ENCODE measurements around the gene ATPAF2. TPM values are rescaled to one million over a fixed set of nuclear protein-coding genes. Genes with fewer than 3 reads are reported as not detected.

Gene ATPAF2
- total RNA-seq, 1 experiment from 2014 or later, result 46.1 TPM

DNA sequence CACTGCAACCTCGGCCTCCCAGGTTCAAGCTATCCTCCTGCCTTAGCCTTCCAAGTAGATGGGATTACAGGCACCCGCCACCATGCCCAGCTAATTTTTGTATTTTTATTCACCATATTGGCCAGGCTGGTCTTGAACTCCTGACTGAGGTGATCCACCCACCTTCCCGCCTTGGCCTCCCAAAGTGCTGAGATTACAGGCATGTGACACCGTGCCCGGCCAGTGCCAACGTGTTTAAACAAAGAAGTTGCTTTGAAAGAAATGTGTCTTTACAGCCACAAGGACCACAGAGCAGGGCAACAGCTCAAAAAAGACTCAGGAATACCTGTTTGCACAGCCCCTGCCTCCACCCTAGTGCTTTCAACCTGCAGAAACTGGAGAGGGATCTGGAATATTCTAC lies 25.0 kb downstream of the ATPAF2 start:
- Histone ChIP-seq H3K4me3 (replicated peaks in 1 of 2; ENCODE audit: low read depth in 1 of 2, low read length in 2 of 2) (no peak overlapping the region), H3K9me3 (ENCODE audit: control insufficient read depth in 1 of 2, insufficient read depth in 1 of 2, low read depth in 1 of 2, low read length in 2 of 2) (no peaks in the 10 kb centered on the region), H3K9ac (ENCODE audit: low read length) (no peak overlapping the region), H3K79me2 (ENCODE audit: insufficient read depth, low read length) (no peaks in the 10 kb centered on the region), H3K9me2 (ENCODE audit: insufficient read depth) (no peaks in the 10 kb centered on the region), H3K4me2 (ENCODE audit: low read length) (no peak overlapping the region), H3K4me1 (ENCODE audit: control insufficient read depth in 1 of 2, insufficient read depth in 2 of 2, low read length in 2 of 2) (no peaks in the 10 kb centered on the region), H4K20me1 (ENCODE audit: insufficient read depth) (no peaks in the 10 kb centered on the region), H3K27me3 (ENCODE audit: insufficient read depth, low read length) (no peaks in the 10 kb centered on the region), H3K27ac (ENCODE audit: low read depth, low read length) (no peak overlapping the region), H3K36me3 (ENCODE audit: control insufficient read depth in 1 of 2, insufficient read depth in 2 of 2, low read length in 2 of 2) (peaks cover 0 to 3% of the 10 kb centered on the region in 2 experiments; a peak in 1 of 4 replicates), H2AFZ (ENCODE audit: low read depth, low read length, poor library complexity, severe bottlenecking) (no peak overlapping the region)
- ChIA-PET RAD21 (ENCODE audit: low non-redundant PET in 1 of 2, low total read pairs in 2 of 2, uncharacterized antibody in 2 of 2, unreplicated experiment in 2 of 2) (no interaction called here), CTCF (no interaction called here), POLR2A (no interaction called here)
- ATAC-seq, result no peak
- intact Hi-C loops (cut with micrococcal nuclease), result no loop called here
- BruUV-seq (replicated peaks), result no TSS peak
- DNase-seq (ENCODE audit: low read depth, low spot score), result no peak
- TF ChIP-seq CBX3 (IDR thresholded peaks at IDR 0.05; ENCODE audit: low read depth) (no peak), SP1 (IDR thresholded peaks at IDR 0.05; ENCODE audit: low read depth) (no peak), RAD21 (IDR thresholded peaks at IDR 0.05; ENCODE audit: low read depth) (no peak), EZH2phosphoT487 (IDR thresholded peaks at IDR 0.05; ENCODE audit: borderline replicate concordance) (no peak), TCF7L2 (IDR thresholded peaks at IDR 0.05; ENCODE audit: borderline replicate concordance, extremely low read depth, insufficient read depth, insufficient read length) (no peak), POLR2AphosphoS5 (IDR thresholded peaks at IDR 0.05; ENCODE audit: low read depth, low read length) (no peak), FOSL1 (IDR thresholded peaks at IDR 0.05; ENCODE audit: low read depth) (no peak), ELF1 (IDR thresholded peaks at IDR 0.05; ENCODE audit: borderline replicate concordance, low read depth) (no peak), ZNF274 (IDR thresholded peaks at IDR 0.05; ENCODE audit: low read depth, low read length) (no peak), EZH2 (IDR thresholded peaks at IDR 0.05) (no peak)
- TF ChIP-seq, protein P1, sequence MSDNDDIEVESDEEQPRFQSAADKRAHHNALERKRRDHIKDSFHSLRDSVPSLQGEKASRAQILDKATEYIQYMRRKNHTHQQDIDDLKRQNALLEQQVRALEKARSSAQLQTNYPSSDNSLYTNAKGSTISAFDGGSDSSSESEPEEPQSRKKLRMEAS (IDR thresholded peaks at IDR 0.05), result no peak
- TF ChIP-seq, protein P2, sequence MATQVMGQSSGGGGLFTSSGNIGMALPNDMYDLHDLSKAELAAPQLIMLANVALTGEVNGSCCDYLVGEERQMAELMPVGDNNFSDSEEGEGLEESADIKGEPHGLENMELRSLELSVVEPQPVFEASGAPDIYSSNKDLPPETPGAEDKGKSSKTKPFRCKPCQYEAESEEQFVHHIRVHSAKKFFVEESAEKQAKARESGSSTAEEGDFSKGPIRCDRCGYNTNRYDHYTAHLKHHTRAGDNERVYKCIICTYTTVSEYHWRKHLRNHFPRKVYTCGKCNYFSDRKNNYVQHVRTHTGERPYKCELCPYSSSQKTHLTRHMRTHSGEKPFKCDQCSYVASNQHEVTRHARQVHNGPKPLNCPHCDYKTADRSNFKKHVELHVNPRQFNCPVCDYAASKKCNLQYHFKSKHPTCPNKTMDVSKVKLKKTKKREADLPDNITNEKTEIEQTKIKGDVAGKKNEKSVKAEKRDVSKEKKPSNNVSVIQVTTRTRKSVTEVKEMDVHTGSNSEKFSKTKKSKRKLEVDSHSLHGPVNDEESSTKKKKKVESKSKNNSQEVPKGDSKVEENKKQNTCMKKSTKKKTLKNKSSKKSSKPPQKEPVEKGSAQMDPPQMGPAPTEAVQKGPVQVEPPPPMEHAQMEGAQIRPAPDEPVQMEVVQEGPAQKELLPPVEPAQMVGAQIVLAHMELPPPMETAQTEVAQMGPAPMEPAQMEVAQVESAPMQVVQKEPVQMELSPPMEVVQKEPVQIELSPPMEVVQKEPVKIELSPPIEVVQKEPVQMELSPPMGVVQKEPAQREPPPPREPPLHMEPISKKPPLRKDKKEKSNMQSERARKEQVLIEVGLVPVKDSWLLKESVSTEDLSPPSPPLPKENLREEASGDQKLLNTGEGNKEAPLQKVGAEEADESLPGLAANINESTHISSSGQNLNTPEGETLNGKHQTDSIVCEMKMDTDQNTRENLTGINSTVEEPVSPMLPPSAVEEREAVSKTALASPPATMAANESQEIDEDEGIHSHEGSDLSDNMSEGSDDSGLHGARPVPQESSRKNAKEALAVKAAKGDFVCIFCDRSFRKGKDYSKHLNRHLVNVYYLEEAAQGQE (IDR thresholded peaks at IDR 0.05; ENCODE audit: low read depth), result no peak
- TF ChIP-seq, protein P3, sequence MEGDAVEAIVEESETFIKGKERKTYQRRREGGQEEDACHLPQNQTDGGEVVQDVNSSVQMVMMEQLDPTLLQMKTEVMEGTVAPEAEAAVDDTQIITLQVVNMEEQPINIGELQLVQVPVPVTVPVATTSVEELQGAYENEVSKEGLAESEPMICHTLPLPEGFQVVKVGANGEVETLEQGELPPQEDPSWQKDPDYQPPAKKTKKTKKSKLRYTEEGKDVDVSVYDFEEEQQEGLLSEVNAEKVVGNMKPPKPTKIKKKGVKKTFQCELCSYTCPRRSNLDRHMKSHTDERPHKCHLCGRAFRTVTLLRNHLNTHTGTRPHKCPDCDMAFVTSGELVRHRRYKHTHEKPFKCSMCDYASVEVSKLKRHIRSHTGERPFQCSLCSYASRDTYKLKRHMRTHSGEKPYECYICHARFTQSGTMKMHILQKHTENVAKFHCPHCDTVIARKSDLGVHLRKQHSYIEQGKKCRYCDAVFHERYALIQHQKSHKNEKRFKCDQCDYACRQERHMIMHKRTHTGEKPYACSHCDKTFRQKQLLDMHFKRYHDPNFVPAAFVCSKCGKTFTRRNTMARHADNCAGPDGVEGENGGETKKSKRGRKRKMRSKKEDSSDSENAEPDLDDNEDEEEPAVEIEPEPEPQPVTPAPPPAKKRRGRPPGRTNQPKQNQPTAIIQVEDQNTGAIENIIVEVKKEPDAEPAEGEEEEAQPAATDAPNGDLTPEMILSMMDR (IDR thresholded peaks at IDR 0.05 in 2 of 3, conservative IDR thresholded peaks at IDR 0.05 in 1 of 3; ENCODE audit: borderline replicate concordance in 1 of 3, insufficient read depth in 1 of 3, low read depth in 2 of 3, low read length in 2 of 3), result no peak
- TF ChIP-seq, protein P4, sequence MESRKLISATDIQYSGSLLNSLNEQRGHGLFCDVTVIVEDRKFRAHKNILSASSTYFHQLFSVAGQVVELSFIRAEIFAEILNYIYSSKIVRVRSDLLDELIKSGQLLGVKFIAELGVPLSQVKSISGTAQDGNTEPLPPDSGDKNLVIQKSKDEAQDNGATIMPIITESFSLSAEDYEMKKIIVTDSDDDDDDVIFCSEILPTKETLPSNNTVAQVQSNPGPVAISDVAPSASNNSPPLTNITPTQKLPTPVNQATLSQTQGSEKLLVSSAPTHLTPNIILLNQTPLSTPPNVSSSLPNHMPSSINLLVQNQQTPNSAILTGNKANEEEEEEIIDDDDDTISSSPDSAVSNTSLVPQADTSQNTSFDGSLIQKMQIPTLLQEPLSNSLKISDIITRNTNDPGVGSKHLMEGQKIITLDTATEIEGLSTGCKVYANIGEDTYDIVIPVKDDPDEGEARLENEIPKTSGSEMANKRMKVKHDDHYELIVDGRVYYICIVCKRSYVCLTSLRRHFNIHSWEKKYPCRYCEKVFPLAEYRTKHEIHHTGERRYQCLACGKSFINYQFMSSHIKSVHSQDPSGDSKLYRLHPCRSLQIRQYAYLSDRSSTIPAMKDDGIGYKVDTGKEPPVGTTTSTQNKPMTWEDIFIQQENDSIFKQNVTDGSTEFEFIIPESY (IDR thresholded peaks at IDR 0.05; ENCODE audit: extremely low read depth, insufficient replicate concordance, low read length), result no peak
